K562 (cell line): ENCODE results near the gene PRDM16. TPM values are rescaled to one million over a fixed set of nuclear protein-coding genes. Genes with fewer than 3 reads are reported as not detected.

Source experiments
- ATAC-seq: fragments of 200-7000 bp; cut with Tn5 transposase; 3 replicates; pipeline ENCODE4 v1.9.1; 2020; ENCODE audit warnings: moderate library complexity
- BruUV-seq: library from RNA; stranded (reverse); fragments of 400-500 nt; replicated peaks from 2 replicates; lab custom pipeline; 2021; lab: Mats Ljungman, UMichigan
- CTCF ChIA-PET: fragments of 300-600 bp; formaldehyde crosslinking; extraction: SDS; loops from one replicate; lab custom pipeline; 2021; ENCODE audit warnings: low intra/inter-chr PET ratio; lab: Yijun Ruan, JAX
- POLR2A ChIA-PET: fragments of 300-600, 350-650 bp; sonication (Branson Sonifier 250); formaldehyde crosslinking; extraction: SDS; loops from one replicate; lab custom pipeline; 2021; ENCODE audit warnings: antibody characterized with exemption, inconsistent platforms; lab: Yijun Ruan, JAX
- DNase-seq, 4 experiments: peaks; one replicate each; pipeline versions ENCODE4 v3.0.0 to v3.0.0-alpha.2; 2011 to 2018; ENCODE audit warnings: low spot score in 3 of 4, mixed read lengths in 3 of 4; ENCODE audit errors: extremely low read depth in 1 of 4
- FAIRE-seq: peaks from 2 replicates; lab custom pipeline; 2011; peaks lifted over from hg19 to GRCh38; lab: Jason Lieb, UNC
- H2AFZ ChIP-seq: 2 replicates; pipeline ENCODE4 v1.6.0; 2011; ENCODE audit warnings: low read depth, low read length, control low read depth, inconsistent platforms
- H3K27ac ChIP-seq: fragments of 200-600 bp; 3 replicates; pipeline ENCODE4 v1.8.0; 2011; ENCODE audit warnings: low read depth, mild to moderate bottlenecking, control low read depth, inconsistent platforms, low read length, moderate library complexity, mixed read lengths; ENCODE audit errors: extremely low read depth
- H3K27me3 ChIP-seq, 2 experiments: fragments of 300-600 bp in 1 of 2; 2 replicates in 1 of 2; 3 replicates in 1 of 2; pipeline versions ENCODE4 v1.6.0 to v1.8.0; 2011; ENCODE audit warnings: inconsistent platforms in 2 of 2, low read length in 2 of 2, mild to moderate bottlenecking in 1 of 2, mixed read lengths in 1 of 2, moderate library complexity in 1 of 2; ENCODE audit not compliant: control insufficient read depth in 2 of 2, insufficient read depth in 2 of 2
- H3K36me3 ChIP-seq: fragments of 300-600 bp; 3 replicates; pipeline ENCODE4 v1.8.0; 2011; ENCODE audit warnings: mild to moderate bottlenecking, low read length, inconsistent platforms; ENCODE audit not compliant: control insufficient read depth, insufficient read depth
- H3K4me1 ChIP-seq, 2 experiments: fragments of 200-600 bp in 1 of 2; replicated peaks in 1 of 2; 2 replicates in 1 of 2; 3 replicates in 1 of 2; pipeline versions ENCODE4 v1.5.1 to v1.8.0; 2011; ENCODE audit warnings: inconsistent platforms in 2 of 2, low read length in 2 of 2, mild to moderate bottlenecking in 1 of 2, mixed read lengths in 1 of 2, moderate library complexity in 1 of 2; ENCODE audit not compliant: control insufficient read depth in 2 of 2, insufficient read depth in 2 of 2
- H3K4me2 ChIP-seq: 2 replicates; pipeline ENCODE4 v1.6.1; 2011; ENCODE audit warnings: low read length, control low read depth, inconsistent platforms, mixed read lengths; ENCODE audit not compliant: insufficient read depth
- H3K4me3 ChIP-seq: fragments of 200-600 bp; sonication (generic), shearing (Covaris generic); 2 replicates; pipeline ENCODE4 v1.5.1; 2016; ENCODE audit warnings: control low read depth, inconsistent platforms
- H3K79me2 ChIP-seq: fragments of 200-600 bp; 3 replicates; pipeline ENCODE4 v1.8.0; 2011; ENCODE audit warnings: low read length, inconsistent platforms; ENCODE audit not compliant: control insufficient read depth, insufficient read depth
- H3K9ac ChIP-seq, 2 experiments: 2 replicates each; pipeline versions ENCODE4 v1.6.0 to v1.6.1; 2011; ENCODE audit warnings: low read depth in 2 of 2, low read length in 2 of 2, control low read depth in 1 of 2, inconsistent platforms in 1 of 2, mild to moderate bottlenecking in 1 of 2, mixed read lengths in 1 of 2; ENCODE audit not compliant: insufficient read depth in 1 of 2
- H3K9me1 ChIP-seq: one replicate; pipeline ENCODE4 v1.6.0; 2011; ENCODE audit warnings: inconsistent platforms, mild to moderate bottlenecking, low read length, moderate library complexity; ENCODE audit not compliant: control insufficient read depth, insufficient read depth
- H3K9me3 ChIP-seq: replicated peaks from 2 replicates; pipeline ENCODE4 v1.5.1; 2011; ENCODE audit warnings: low read depth, low read length, inconsistent platforms; ENCODE audit not compliant: control insufficient read depth, insufficient read depth
- H4K20me1 ChIP-seq: replicated peaks from 2 replicates; pipeline ENCODE4 v1.6.1; 2011; ENCODE audit warnings: low read length, inconsistent platforms, mixed read lengths; ENCODE audit not compliant: control insufficient read depth, insufficient read depth
- ADNP ChIP-seq: fragments of 200-800 bp; sonication (Bioruptor generic); IDR thresholded peaks from 2 replicates; pipeline ENCODE4 v1.6.1; 2016; ENCODE audit warnings: missing genetic modification characterization, missing compliant biosample characterization
- ATF3 ChIP-seq, 2 experiments: fragments of 450-650 bp in 1 of 2; sonication (generic) in 1 of 2; formaldehyde crosslinking in 1 of 2; IDR thresholded peaks in 1 of 2; conservative IDR thresholded peaks in 1 of 2; 2 replicates each; pipeline versions ENCODE4 v1.6.1 to v1.8.1; 2016 to 2023; ENCODE audit warnings: mild to moderate bottlenecking in 2 of 2, moderate library complexity in 2 of 2, inconsistent platforms in 1 of 2, missing genetic modification reagents in 1 of 2
- FOXP4 ChIP-seq: sonication (generic); formaldehyde crosslinking; IDR thresholded peaks from 2 replicates; pipeline ENCODE4 v1.8.0; 2022; ENCODE audit warnings: mild to moderate bottlenecking, missing genetic modification reagents, borderline replicate concordance
- GMEB1 ChIP-seq: fragments of 250-450 bp; sonication (Bioruptor Pico); IDR thresholded peaks from 2 replicates; pipeline ENCODE4 v1.4.0; 2020; ENCODE audit warnings: mild to moderate bottlenecking
- JUND ChIP-seq, 2 experiments: IDR thresholded peaks; 2 replicates in 1 of 2; 3 replicates in 1 of 2; pipeline ENCODE4 v1.6.1; 2011; ENCODE audit warnings: borderline replicate concordance in 2 of 2, low read depth in 2 of 2, low read length in 2 of 2, improper control_type of control experiment in 1 of 2, missing biosample characterization in 1 of 2, missing genetic modification characterization in 1 of 2, missing genetic modification reagents in 1 of 2
- MAFG ChIP-seq: fragments of 450-650 bp; conservative IDR thresholded peaks from 2 replicates; pipeline ENCODE4 v1.6.1; 2016; ENCODE audit warnings: missing genetic modification characterization, missing compliant biosample characterization
- RFX5 ChIP-seq: IDR thresholded peaks from 2 replicates; pipeline ENCODE4 v1.6.1; 2011; ENCODE audit warnings: low read depth, mild to moderate bottlenecking, improper control_type of control experiment, low read length
- SMC3 ChIP-seq: conservative IDR thresholded peaks from 2 replicates; pipeline ENCODE4 v1.6.1; 2011; ENCODE audit warnings: low read depth, low read length, improper control_type of control experiment; ENCODE audit not compliant: insufficient read depth
- ZNF212 ChIP-seq: fragments of 450-650 bp; formaldehyde crosslinking; IDR thresholded peaks from 2 replicates; pipeline ENCODE4 v1.4.0; 2020; ENCODE audit warnings: mild to moderate bottlenecking
- ZNF23 ChIP-seq: fragments of 250-450 bp; sonication (Bioruptor Pico); IDR thresholded peaks from 2 replicates; pipeline ENCODE4 v1.4.0; 2020; ENCODE audit warnings: mild to moderate bottlenecking
- ZNF253 ChIP-seq: fragments of 250-450 bp; sonication (Bioruptor Pico); conservative IDR thresholded peaks from 2 replicates; pipeline ENCODE4 v1.6.1; 2021; ENCODE audit warnings: mild to moderate bottlenecking
- ZNF655 ChIP-seq: fragments of 250-450 bp; sonication (Bioruptor Pico); IDR thresholded peaks from 2 replicates; pipeline ENCODE4 v1.5.0; 2021
- WGBS: fragments of 100-300 bp; shearing (Covaris generic); methylation state at CpG from one replicate; pipeline ENCODE4 v1.1.6; 2016; ENCODE audit warnings: low coverage, mixed read lengths; ENCODE audit not compliant: insufficient coverage; ENCODE audit errors: missing lambda C conversion rate; 5-methylcytosine and 5-hydroxymethylcytosine counted together
- in situ Hi-C: fragments of 300-500 bp; cut with MboI; formaldehyde crosslinking; loops from 4 replicates; pipeline ENCODE4 v1.15.0; 2018; ENCODE audit warnings: inconsistent platforms, mixed read lengths
- intact Hi-C: fragments of 100-400 bp; cut with micrococcal nuclease; formaldehyde crosslinking; loops from 2 replicates; pipeline ENCODE4 v1.14.2; 2022
- polyA plus RNA-seq, 8 experiments: library from polyadenylated mRNA; depleted of rRNA in 4 of 8; stranded (reverse) in 5 of 8; unstranded in 3 of 8; fragments of >200 nt; fragmentation: Nextera tagmentation in 2 of 8; fragmentation: Illumina TruSeq in 1 of 8; extraction: Ambion mirVana in 2 of 8; extraction: Trizol in 1 of 8; gene quantifications; 2 replicates each; pipeline versions ENCODE4 v1.2.1 to v1.2.3, GENCODE V29; 2011 to 2014; ENCODE audit warnings: inconsistent platforms in 1 of 8, missing spikeins in 1 of 8
- total RNA-seq, 7 experiments: library from RNA; depleted of rRNA in 6 of 7; stranded (reverse); fragments of >200 nt in 6 of 7; fragmentation: Illumina TruSeq in 2 of 7; extraction: Trizol in 2 of 7; gene quantifications; 2 replicates each; pipeline versions ENCODE4 v1.2.1 to v1.2.3, GENCODE V29; 2011 to 2021; ENCODE audit warnings: low replicate concordance in 1 of 7

Gene PRDM16
- total and polyA plus RNA-seq, 9 of the 15 experiments (the other 6 are each of a cell fraction or from before 2014, with no cell fraction given): 0.10 to 0.27 TPM; not detected in 7

GRCh38 chr1:3427711-3428704 lies 359.0 kb downstream of the PRDM16 start (continued):
- TF ChIP-seq FOXP4 (CRISPR knock-in tag) (no peak), ATF3 (IDR thresholded peaks at IDR 0.05) (no peak), ATF3 (CRISPR knock-in tag; conservative IDR thresholded peaks at IDR 0.05) (no peak), ADNP (tag) (no peak)

GRCh38 chr1:3428899-3429298 lies 359.9 kb downstream of the PRDM16 start:
- in situ Hi-C loops: loop anchor here (10.0 kb wide), 1 partner anchor 604 kb away; no protein-coding TSS in a partner anchor
- 2% methylated on average over 8 of the region's 9 CpGs for WGBS
- no peak for TF ChIP-seq ZNF23 (CRISPR knock-in tag)
- no peak for TF ChIP-seq RFX5
- no peak for TF ChIP-seq MAFG (tag)
- TF ChIP-seq ZNF655 (CRISPR knock-in tag): no peak
- TF ChIP-seq SMC3: no peak
- TF ChIP-seq JUND (IDR thresholded peaks at IDR 0.05; ENCODE audit: borderline replicate concordance, low read depth, low read length): no peak
- TF ChIP-seq JUND (tag; IDR thresholded peaks at IDR 0.05; ENCODE audit: borderline replicate concordance, low read depth, low read length): no peak
- TF ChIP-seq ZNF253: no peak
- no peak for TF ChIP-seq ZNF212
- no peak for TF ChIP-seq GMEB1 (CRISPR knock-in tag)

More at GRCh38 chr1:3428899-3429298, 359.9 kb downstream of the PRDM16 start:
- H2AFZ ChIP-seq: no peak overlapping the region
- H3K27ac ChIP-seq: no peak overlapping the region
- H3K4me3 ChIP-seq: no peak overlapping the region
- ATAC-seq (no peak), FAIRE-seq (no peak), DNase-seq (no peak)
- peaks cover 13 to 87% of the 10 kb centered on the region in 2 experiments; a peak in 4 of 5 replicates for H3K27me3 ChIP-seq
- peaks cover 18% of the 10 kb centered on the region for H4K20me1 ChIP-seq
- POLR2A ChIA-PET: no interaction called here
- no peak overlapping the region for H3K9ac ChIP-seq
- H3K4me1 ChIP-seq: peaks cover 0 to 19% of the 10 kb centered on the region in 2 experiments; a peak in 2 of 5 replicates
- H3K36me3 ChIP-seq: no peaks in the 10 kb centered on the region
- H3K9me1 ChIP-seq: no peaks in the 10 kb centered on the region
- CTCF ChIA-PET: no interaction called here
- intact Hi-C loops: loop anchor here (10.0 kb wide), 1 partner anchor 1014 kb away; the partner anchor contains the start of gene PEX10
- no peaks in the 10 kb centered on the region for H3K79me2 ChIP-seq
- H3K9me3 ChIP-seq: no peaks in the 10 kb centered on the region
- BruUV-seq: no TSS peak
- H3K4me2 ChIP-seq: no peak overlapping the region
